Endodermal cell (in vitro differentiated cells): ENCODE results near the gene CMA1. TPM values are rescaled to one million over a fixed set of nuclear protein-coding genes. Genes with fewer than 3 reads are reported as not detected.
"Not testable (repeated sequence)": the region's sequence is repeated elsewhere in the genome, so short reads cannot be mapped to it uniquely, and the experiment has no call there.

Experiments
- DNase-seq: peaks from one replicate; pipeline ENCODE4 v3.0.0-alpha.2; 2017
- H3K27ac ChIP-seq: 2 replicates; pipeline ENCODE4 v1.5.1; 2013; ENCODE audit warnings: mild to moderate bottlenecking, low read depth, low read length, moderate library complexity
- H3K27me3 ChIP-seq: 2 replicates; pipeline ENCODE4 v1.6.1; 2013; ENCODE audit warnings: mild to moderate bottlenecking, low read length, moderate library complexity; ENCODE audit not compliant: insufficient read depth, control insufficient read depth, poor library complexity, severe bottlenecking
- H3K36me3 ChIP-seq: 2 replicates; pipeline ENCODE4 v1.7.0; 2013; ENCODE audit warnings: mild to moderate bottlenecking, low read length, moderate library complexity; ENCODE audit not compliant: control insufficient read depth, insufficient read depth
- H3K4me1 ChIP-seq: one replicate; pipeline ENCODE4 v1.7.0; 2013; ENCODE audit warnings: low read length; ENCODE audit not compliant: control insufficient read depth, insufficient read depth
- H3K4me3 ChIP-seq: 2 replicates; pipeline ENCODE4 v1.5.1; 2013; ENCODE audit warnings: mild to moderate bottlenecking, low read length, moderate library complexity
- H3K9ac ChIP-seq: 2 replicates; pipeline ENCODE4 v1.6.1; 2013; ENCODE audit warnings: mild to moderate bottlenecking, low read length, moderate library complexity; ENCODE audit not compliant: poor library complexity, severe bottlenecking; ENCODE audit errors: extremely low read depth
- H3K9me3 ChIP-seq: 2 replicates; pipeline ENCODE4 v1.6.1; 2013; ENCODE audit warnings: mild to moderate bottlenecking, low read length, moderate library complexity; ENCODE audit not compliant: control insufficient read depth
- H3K27ac Mint-ChIP-seq: 2 replicates; pipeline ENCODE4 v1.8.0; 2020; ENCODE audit warnings: mixed read lengths
- H3K27me3 Mint-ChIP-seq: 2 replicates; pipeline ENCODE4 v1.8.0; 2021; ENCODE audit warnings: mild to moderate bottlenecking, mixed read lengths; ENCODE audit not compliant: insufficient read depth
- H3K36me3 Mint-ChIP-seq: 2 replicates; pipeline ENCODE4 v1.8.0; 2020; ENCODE audit warnings: low read depth, mixed read lengths
- H3K4me1 Mint-ChIP-seq: 2 replicates; pipeline ENCODE4 v1.8.0; 2020; ENCODE audit warnings: mixed read lengths
- H3K4me3 Mint-ChIP-seq: 2 replicates; pipeline ENCODE4 v1.8.0; 2020; ENCODE audit warnings: mild to moderate bottlenecking, moderate library complexity, mixed read lengths
- H3K9me3 Mint-ChIP-seq: 2 replicates; pipeline ENCODE4 v1.8.0; 2020; ENCODE audit warnings: mild to moderate bottlenecking, mixed read lengths
- WGBS, 2 experiments: methylation state at CpG; one replicate each; pipeline versions ENCODE4 v1.1.5 to v1.1.7; 2013; ENCODE audit warnings: missing lambda C conversion rate in 2 of 2, mixed read lengths in 1 of 2; ENCODE audit not compliant: insufficient coverage in 1 of 2, insufficient read length in 1 of 2; 5-methylcytosine and 5-hydroxymethylcytosine counted together
- total RNA-seq, 2 donors: library from RNA; stranded (reverse); fragmentation: NEBNext Ultra II Directional in 1 of 2; extraction: Animal tissue kit (Norgen Biotek cat#: 25700) in 1 of 2; gene quantifications; 2 replicates in 1 of 2; 3 replicates in 1 of 2; pipeline ENCODE4 v1.2.1, GENCODE V29; 2021
- TF ChIP-seq, protein P1 (sequence below): fragments of 200-600 bp; sonication (generic); conservative IDR thresholded peaks from 2 replicates; pipeline ENCODE4 v1.5.0; 2021; ENCODE audit warnings: antibody characterized with exemption, mild to moderate bottlenecking

Gene CMA1
- total RNA-seq, 2 donors from 2014 or later, result not detected

DNA sequence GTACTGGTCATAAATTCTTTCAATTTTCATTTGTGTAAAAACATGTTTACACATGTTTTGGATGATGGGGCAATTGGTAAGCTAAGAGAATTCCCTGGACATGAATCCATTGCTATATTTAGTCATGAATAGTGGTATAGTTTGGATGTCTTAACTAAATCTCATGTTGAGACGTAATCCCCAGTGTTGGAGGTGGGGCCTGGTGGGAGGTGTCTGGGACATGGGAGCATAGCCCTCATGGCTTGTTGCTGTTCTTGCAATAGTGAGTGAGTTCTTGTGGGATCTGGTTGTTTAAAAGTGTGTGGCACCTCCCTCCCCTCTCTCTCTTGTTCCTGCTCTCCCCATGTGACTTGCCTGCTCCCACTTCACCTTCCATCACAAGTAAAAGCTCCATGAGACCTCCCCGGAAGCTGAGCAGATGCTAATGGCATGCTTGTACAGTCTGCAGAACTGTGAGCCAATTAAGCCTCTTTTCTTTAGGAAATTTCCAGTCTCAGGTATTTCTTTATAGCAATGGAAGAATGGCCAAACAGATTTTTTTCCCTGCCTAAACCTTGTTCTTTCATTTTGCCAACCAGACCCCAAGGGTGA, 34.4 kb upstream of the CMA1 start:
- TF ChIP-seq, protein P1, sequence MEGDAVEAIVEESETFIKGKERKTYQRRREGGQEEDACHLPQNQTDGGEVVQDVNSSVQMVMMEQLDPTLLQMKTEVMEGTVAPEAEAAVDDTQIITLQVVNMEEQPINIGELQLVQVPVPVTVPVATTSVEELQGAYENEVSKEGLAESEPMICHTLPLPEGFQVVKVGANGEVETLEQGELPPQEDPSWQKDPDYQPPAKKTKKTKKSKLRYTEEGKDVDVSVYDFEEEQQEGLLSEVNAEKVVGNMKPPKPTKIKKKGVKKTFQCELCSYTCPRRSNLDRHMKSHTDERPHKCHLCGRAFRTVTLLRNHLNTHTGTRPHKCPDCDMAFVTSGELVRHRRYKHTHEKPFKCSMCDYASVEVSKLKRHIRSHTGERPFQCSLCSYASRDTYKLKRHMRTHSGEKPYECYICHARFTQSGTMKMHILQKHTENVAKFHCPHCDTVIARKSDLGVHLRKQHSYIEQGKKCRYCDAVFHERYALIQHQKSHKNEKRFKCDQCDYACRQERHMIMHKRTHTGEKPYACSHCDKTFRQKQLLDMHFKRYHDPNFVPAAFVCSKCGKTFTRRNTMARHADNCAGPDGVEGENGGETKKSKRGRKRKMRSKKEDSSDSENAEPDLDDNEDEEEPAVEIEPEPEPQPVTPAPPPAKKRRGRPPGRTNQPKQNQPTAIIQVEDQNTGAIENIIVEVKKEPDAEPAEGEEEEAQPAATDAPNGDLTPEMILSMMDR, result no peak
- Mint-ChIP-seq H3K27me3 (no peaks in the 10 kb centered on the region), H3K36me3 (no peaks in the 10 kb centered on the region), H3K4me1 (no peaks in the 10 kb centered on the region), H3K9me3 (peaks cover 52% of the 10 kb centered on the region), H3K4me3 (no peak overlapping the region), H3K27ac (no peak overlapping the region)
- no peaks in the 10 kb centered on the region for H3K4me1 ChIP-seq
- H3K9ac ChIP-seq, result no peak overlapping the region
- no peaks in the 10 kb centered on the region for H3K36me3 ChIP-seq
- 95 to 100% methylated on average over 1 to 2 of the region's 2 CpGs for WGBS, 2 experiments
- no peak for DNase-seq
- no peaks in the 10 kb centered on the region for H3K27me3 ChIP-seq
- H3K27ac ChIP-seq, result no peak overlapping the region
- H3K4me3 ChIP-seq, result no peak overlapping the region
- H3K9me3 ChIP-seq, result peaks cover 27% of the 10 kb centered on the region

DNA sequence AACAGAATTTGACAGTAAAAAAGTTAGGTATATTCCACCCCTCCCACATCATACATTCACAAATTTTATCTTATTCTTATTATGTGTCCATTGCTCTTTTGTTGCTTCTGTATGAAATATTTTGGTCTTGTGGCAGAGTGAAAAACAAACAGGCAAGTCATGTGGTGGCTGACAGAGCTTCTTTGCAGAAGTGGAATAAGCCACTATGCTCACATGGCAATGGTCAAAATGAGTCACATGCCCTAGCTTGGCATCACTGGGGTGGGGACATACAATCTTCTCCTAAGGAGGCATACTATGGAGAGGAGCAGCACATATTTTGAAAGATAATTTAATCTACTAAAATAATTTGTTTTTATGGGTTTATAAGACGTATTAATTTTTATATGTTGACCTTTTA, 27.7 kb upstream of the CMA1 start:
- H3K9me3 ChIP-seq, result no peaks in the 10 kb centered on the region
- no peaks in the 10 kb centered on the region for H3K36me3 ChIP-seq
- H3K4me3 ChIP-seq, result no peak overlapping the region
- no peak overlapping the region for H3K4me3 Mint-ChIP-seq
- no peak overlapping the region for H3K27ac Mint-ChIP-seq
- H3K36me3 Mint-ChIP-seq, result no peaks in the 10 kb centered on the region
- WGBS, 2 experiments, result no CpG with 5 or more reads among the region's 1 CpG
- H3K4me1 ChIP-seq, result no peaks in the 10 kb centered on the region
- H3K27me3 Mint-ChIP-seq, result no peaks in the 10 kb centered on the region
- TF ChIP-seq, protein P1, result no peak
- H3K27ac ChIP-seq, result no peak overlapping the region
- peaks cover 6% of the 10 kb centered on the region for H3K9me3 Mint-ChIP-seq
- H3K9ac ChIP-seq, result no peak overlapping the region
- no peak for DNase-seq
- H3K27me3 ChIP-seq, result no peaks in the 10 kb centered on the region
- no peaks in the 10 kb centered on the region for H3K4me1 Mint-ChIP-seq

DNA sequence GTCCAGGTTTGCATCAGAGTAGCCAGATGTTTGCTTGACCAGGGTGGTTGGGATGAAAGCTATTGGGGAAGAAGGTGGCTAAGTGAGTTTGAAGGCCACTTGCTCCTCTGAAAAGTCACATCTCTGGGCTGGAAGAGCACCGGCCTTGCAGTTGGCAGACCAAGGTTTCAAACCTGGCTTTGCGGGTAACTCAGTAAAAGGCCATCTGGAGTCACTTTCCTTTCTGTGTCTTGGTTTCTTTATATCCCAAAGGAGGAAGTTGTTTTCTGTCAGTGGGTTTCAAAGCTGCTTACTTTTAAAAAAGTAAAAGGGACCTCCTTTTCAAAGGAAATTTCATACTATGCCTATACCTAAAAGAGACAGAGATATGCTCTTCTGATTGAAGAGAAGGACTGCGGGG, 26.2 kb upstream of the CMA1 start:
- Histone ChIP-seq H3K4me1 (no peaks in the 10 kb centered on the region), H3K36me3 (no peaks in the 10 kb centered on the region), H3K9me3 (no peaks in the 10 kb centered on the region), H3K27ac (no peak overlapping the region), H3K27me3 (no peaks in the 10 kb centered on the region), H3K4me3 (no peak overlapping the region), H3K9ac (no peak overlapping the region)
- H3K9me3 Mint-ChIP-seq, result peaks cover 4% of the 10 kb centered on the region
- H3K27ac Mint-ChIP-seq, result no peak overlapping the region
- H3K4me1 Mint-ChIP-seq, result no peaks in the 10 kb centered on the region
- H3K4me3 Mint-ChIP-seq, result no peak overlapping the region
- 95 to 100% methylated on average over 3 of the region's 3 CpGs for WGBS, 2 experiments
- H3K36me3 Mint-ChIP-seq, result no peaks in the 10 kb centered on the region
- H3K27me3 Mint-ChIP-seq, result no peaks in the 10 kb centered on the region
- no peak for DNase-seq
- TF ChIP-seq, protein P1, result no peak

DNA sequence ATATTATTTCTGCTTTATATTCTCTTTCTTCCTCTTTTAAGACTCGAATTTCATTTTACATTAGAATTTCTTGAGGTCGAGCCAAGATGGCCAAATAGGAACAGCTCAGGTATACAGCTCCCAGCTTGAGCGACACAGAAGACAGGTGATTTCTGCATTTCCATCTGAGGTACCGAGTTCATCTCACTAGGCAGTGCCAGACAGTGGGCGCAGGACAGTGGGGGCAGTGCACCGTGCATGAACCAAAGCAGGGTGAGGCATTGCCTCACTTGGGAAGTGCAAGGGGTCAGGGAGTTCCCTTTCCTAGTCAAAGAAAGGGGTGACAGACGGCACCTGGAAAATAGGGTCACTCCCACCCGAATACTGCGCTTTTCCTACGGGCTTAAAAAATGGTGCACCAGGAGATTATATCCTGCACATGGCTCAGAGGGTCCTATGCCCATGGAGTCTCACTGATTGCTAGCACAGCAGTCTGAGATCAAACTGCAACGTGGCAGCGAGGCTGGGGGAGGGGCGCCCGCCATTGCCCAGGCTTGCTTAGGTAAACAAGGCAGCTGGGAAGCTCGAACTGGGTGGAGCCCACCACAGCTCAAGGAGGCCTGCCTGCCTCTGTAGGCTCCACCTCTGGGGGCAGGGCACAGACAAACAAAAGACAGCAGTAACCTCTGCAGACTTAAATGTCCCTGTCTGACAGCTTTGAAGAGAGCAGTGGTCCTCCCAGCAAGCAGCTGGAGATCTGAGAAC, 18.0 kb upstream of the CMA1 start:
- not testable (repeated sequence) for H3K27ac ChIP-seq, H3K27me3 Mint-ChIP-seq, H3K9ac ChIP-seq, H3K36me3 Mint-ChIP-seq, H3K4me1 Mint-ChIP-seq, H3K4me1 ChIP-seq, H3K4me3 ChIP-seq, H3K36me3 ChIP-seq, H3K9me3 ChIP-seq, H3K27me3 ChIP-seq
- H3K9me3 Mint-ChIP-seq, result peaks cover 12% of the 10 kb centered on the region
- peak overlapping the region; percentile 67 for H3K27ac Mint-ChIP-seq
- WGBS, 2 experiments, result 72% methylated on average over 6 to 13 of the region's 15 CpGs
- DNase-seq, result peak; percentile 51
- peak overlapping the region; percentile 32 for H3K4me3 Mint-ChIP-seq
